GM19023 (cell line): ENCODE measurements around the gene SORBS1.
"Not testable (repeated sequence)": the region's sequence is repeated elsewhere in the genome, so short reads cannot be mapped to it uniquely, and the experiment has no call there.

ENCODE experiments used
- ATAC-seq: cut with Tn5 transposase; IDR thresholded peaks from one replicate; pipeline ENCODE4 v1.9.1; 2021; ENCODE audit warnings: mild to moderate bottlenecking, moderate library complexity; ENCODE audit not compliant: unreplicated experiment

SORBS1 gene

GRCh38 chr10:95356190-95356955, 204.8 kb downstream of the SORBS1 start:
- ATAC-seq = no peak

GRCh38 chr10:95355301-95355700, 205.9 kb downstream of the SORBS1 start:
- ATAC-seq = no peak

- no peak for ATAC-seq
These were observed 207.1 kb downstream of the SORBS1 start for GRCh38 chr10:95354110-95354509.

- no peak for ATAC-seq
These were observed 208.0 kb downstream of the SORBS1 start for GRCh38 chr10:95353123-95353522.

- no peak for ATAC-seq
These were observed 208.5 kb downstream of the SORBS1 start for GRCh38 chr10:95352684-95353083.

GRCh38 chr10:95350830-95351228, 210.3 kb downstream of the SORBS1 start:
- no peak for ATAC-seq

GRCh38 chr10:95350219-95350829, 210.8 kb downstream of the SORBS1 start:
- no peak for ATAC-seq

- ATAC-seq = not testable (repeated sequence)
These were observed 213.8 kb downstream of the SORBS1 start for GRCh38 chr10:95347402-95347766.

GRCh38 chr10:95346715-95347401, 214.3 kb downstream of the SORBS1 start:
- ATAC-seq = no peak

- ATAC-seq = no peak
These were observed 217.6 kb downstream of the SORBS1 start for GRCh38 chr10:95343573-95343972.

- ATAC-seq = no peak
These were observed 219.4 kb downstream of the SORBS1 start for GRCh38 chr10:95341716-95342130.

GRCh38 chr10:95339863-95340262, 221.3 kb downstream of the SORBS1 start:
- ATAC-seq = no peak

GRCh38 chr10:95337423-95338160, 223.6 kb downstream of the SORBS1 start:
- ATAC-seq = no peak

- ATAC-seq = no peak
These were observed 224.5 kb downstream of the SORBS1 start for GRCh38 chr10:95336702-95337101.

GRCh38 chr10:95335933-95336699, 225.1 kb downstream of the SORBS1 start:
- no peak for ATAC-seq

GRCh38 chr10:95334805-95335144, 226.4 kb downstream of the SORBS1 start:
- no peak for ATAC-seq

GRCh38 chr10:95333997-95334804, 227.0 kb downstream of the SORBS1 start:
- ATAC-seq = no peak

- ATAC-seq = no peak
These were observed 228.4 kb downstream of the SORBS1 start for GRCh38 chr10:95332666-95333249.

GRCh38 chr10:95331596-95332130, 229.5 kb downstream of the SORBS1 start:
- no peak for ATAC-seq
